Measurements from ENCODE around the gene MICU2.

Gene MICU2

GRCh38 chr13:21534760-21535159 is 69.2 kb downstream of the MICU2 start:
- H3K4me3 ChIP-seq (ENCODE audit: low read length) = no peak overlapping the region
- peaks cover 4% of the 10 kb centered on the region for H3K36me3 ChIP-seq (replicated peaks; ENCODE audit: low read depth, low read length)
- no peak overlapping the region for H3K27ac ChIP-seq (ENCODE audit: low read length)
- no peak overlapping the region for H3K9ac ChIP-seq (ENCODE audit: low read length)
- TF ChIP-seq CTCF (IDR thresholded peaks at IDR 0.05; ENCODE audit: low read depth, low read length) (no peak), EZH2phosphoT487 (IDR thresholded peaks at IDR 0.05; ENCODE audit: low read depth) (no peak)
- H3K79me2 ChIP-seq (ENCODE audit: low read length) = no peaks in the 10 kb centered on the region
- no peaks in the 10 kb centered on the region for H3K4me1 ChIP-seq (ENCODE audit: low read length)
- H3K9me3 ChIP-seq (ENCODE audit: insufficient read depth, low read length) = no peaks in the 10 kb centered on the region
- no peaks in the 10 kb centered on the region for H3K27me3 ChIP-seq (ENCODE audit: low read depth, low read length)
- 0 out of 2 replicates have a peak, but pooled peaks cover 3% of the 10 kb centered on the region for H4K20me1 ChIP-seq (ENCODE audit: insufficient read depth, low read length)
- no peak overlapping the region for H2AFZ ChIP-seq (ENCODE audit: low read depth, low read length)
- no peak overlapping the region for H3K4me2 ChIP-seq (ENCODE audit: low read length)

GRCh38 chr13:21531455-21531854 is 72.5 kb downstream of the MICU2 start:
- Histone ChIP-seq H4K20me1 (ENCODE audit: insufficient read depth, low read length) (0 out of 2 replicates have a peak, but pooled peaks cover 3% of the 10 kb centered on the region), H3K79me2 (ENCODE audit: low read length) (no peaks in the 10 kb centered on the region), H3K9ac (ENCODE audit: low read length) (no peak overlapping the region), H3K27me3 (ENCODE audit: low read depth, low read length) (no peaks in the 10 kb centered on the region), H3K4me2 (ENCODE audit: low read length) (no peak overlapping the region), H3K9me3 (ENCODE audit: insufficient read depth, low read length) (no peaks in the 10 kb centered on the region), H3K4me3 (ENCODE audit: low read length) (no peak overlapping the region), H3K27ac (ENCODE audit: low read length) (no peak overlapping the region), H3K4me1 (ENCODE audit: low read length) (no peaks in the 10 kb centered on the region), H3K36me3 (replicated peaks; ENCODE audit: low read depth, low read length) (no peaks in the 10 kb centered on the region), H2AFZ (ENCODE audit: low read depth, low read length) (no peak overlapping the region)
- no peak for TF ChIP-seq EZH2phosphoT487 (IDR thresholded peaks at IDR 0.05; ENCODE audit: low read depth)
- no peak for TF ChIP-seq CTCF (IDR thresholded peaks at IDR 0.05; ENCODE audit: low read depth, low read length)

- Histone ChIP-seq H3K36me3 (replicated peaks; ENCODE audit: low read depth, low read length) (no peaks in the 10 kb centered on the region), H3K4me2 (ENCODE audit: low read length) (no peak overlapping the region), H3K9ac (ENCODE audit: low read length) (no peak overlapping the region), H3K27me3 (ENCODE audit: low read depth, low read length) (no peaks in the 10 kb centered on the region), H3K27ac (ENCODE audit: low read length) (no peak overlapping the region), H3K4me1 (ENCODE audit: low read length) (no peaks in the 10 kb centered on the region), H4K20me1 (ENCODE audit: insufficient read depth, low read length) (0 out of 2 replicates have a peak, but pooled peaks cover 3% of the 10 kb centered on the region), H2AFZ (ENCODE audit: low read depth, low read length) (no peak overlapping the region), H3K4me3 (ENCODE audit: low read length) (no peak overlapping the region), H3K9me3 (ENCODE audit: insufficient read depth, low read length) (no peaks in the 10 kb centered on the region), H3K79me2 (ENCODE audit: low read length) (no peaks in the 10 kb centered on the region)
- no peak for TF ChIP-seq EZH2phosphoT487 (IDR thresholded peaks at IDR 0.05; ENCODE audit: low read depth)
- no peak for TF ChIP-seq CTCF (IDR thresholded peaks at IDR 0.05; ENCODE audit: low read depth, low read length)
These were observed 73.3 kb downstream of the MICU2 start for GRCh38 chr13:21530656-21531055.

- Histone ChIP-seq H3K4me3 (ENCODE audit: low read length) (no peak overlapping the region), H3K4me1 (ENCODE audit: low read length) (no peaks in the 10 kb centered on the region), H3K27ac (ENCODE audit: low read length) (no peak overlapping the region), H3K9ac (ENCODE audit: low read length) (no peak overlapping the region), H3K4me2 (ENCODE audit: low read length) (no peak overlapping the region), H3K36me3 (replicated peaks; ENCODE audit: low read depth, low read length) (no peaks in the 10 kb centered on the region), H4K20me1 (ENCODE audit: insufficient read depth, low read length) (no peaks in the 10 kb centered on the region), H3K79me2 (ENCODE audit: low read length) (no peaks in the 10 kb centered on the region), H2AFZ (ENCODE audit: low read depth, low read length) (no peak overlapping the region), H3K27me3 (ENCODE audit: low read depth, low read length) (no peaks in the 10 kb centered on the region), H3K9me3 (ENCODE audit: insufficient read depth, low read length) (no peaks in the 10 kb centered on the region)
- TF ChIP-seq CTCF (IDR thresholded peaks at IDR 0.05; ENCODE audit: low read depth, low read length) (no peak), EZH2phosphoT487 (IDR thresholded peaks at IDR 0.05; ENCODE audit: low read depth) (no peak)
These were observed 74.7 kb downstream of the MICU2 start for GRCh38 chr13:21529146-21529893.
